ENCODE results near the gene CREBRF.

DNA sequence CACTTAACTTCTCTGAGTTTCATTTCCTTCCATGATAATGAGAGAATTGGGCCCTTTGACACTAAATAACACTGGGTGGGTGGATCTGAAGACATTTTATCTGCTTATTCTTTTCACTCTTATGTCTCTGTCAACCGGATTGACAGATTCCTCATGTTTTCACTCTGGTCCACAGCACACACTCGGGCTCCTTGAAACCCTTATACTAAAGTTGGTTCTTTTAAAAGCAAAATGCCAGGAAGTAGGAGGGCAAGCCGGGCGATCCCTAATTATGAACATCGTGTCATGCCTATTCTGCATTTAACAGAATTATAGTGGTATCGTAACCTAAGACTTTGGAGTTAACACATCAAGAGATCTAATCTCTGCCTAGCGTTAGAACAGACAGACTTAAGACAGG, 28.2 kb upstream of the CREBRF start:
- TF ChIP-seq CTCF (IDR thresholded peaks at IDR 0.05) (no peak), POLR2A (IDR thresholded peaks at IDR 0.05) (no peak), POLR2AphosphoS5 (IDR thresholded peaks at IDR 0.05) (no peak)

All from sigmoid colon (tissue), 4 donors.